SK-N-SH treated with all-trans-retinoic acid at 6 μM for 48 hours (cell line): Measurements from ENCODE around the gene DPEP2.
"Not testable (repeated sequence)": the region's sequence is repeated elsewhere in the genome, so short reads cannot be mapped to it uniquely, and the experiment has no call there.

ENCODE experiments used
- CSDC2 ChIP-seq: fragments of 250-450 bp; sonication (Bioruptor Pico); IDR thresholded peaks from 2 replicates; pipeline ENCODE4 v1.5.0; 2020; ENCODE audit warnings: mild to moderate bottlenecking, moderate library complexity
- CSRNP3 ChIP-seq: fragments of 250-450 bp; sonication (Bioruptor Pico); IDR thresholded peaks from 2 replicates; pipeline ENCODE4 v1.5.1; 2021; ENCODE audit warnings: mild to moderate bottlenecking, moderate library complexity
- GLIS3 ChIP-seq: fragments of 250-450 bp; sonication (Bioruptor Pico); IDR thresholded peaks from 2 replicates; pipeline ENCODE4 v1.5.0; 2020; ENCODE audit warnings: mild to moderate bottlenecking, moderate library complexity
- ISL1 ChIP-seq: fragments of 250-450 bp; sonication (Bioruptor Pico); IDR thresholded peaks from 2 replicates; pipeline ENCODE4 v2.1.2; 2022; ENCODE audit warnings: mild to moderate bottlenecking, moderate library complexity
- OSR1 ChIP-seq: fragments of 250-450 bp; sonication (Bioruptor Pico); IDR thresholded peaks from 2 replicates; pipeline ENCODE4 v1.8.0; 2022; ENCODE audit warnings: moderate library complexity, mild to moderate bottlenecking, inconsistent platforms
- POU6F1 ChIP-seq: fragments of 250-450 bp; sonication (Bioruptor Pico); IDR thresholded peaks from 2 replicates; pipeline ENCODE4 v1.8.0; 2021; ENCODE audit warnings: low read depth, mild to moderate bottlenecking, moderate library complexity, borderline replicate concordance
- RARB ChIP-seq: fragments of 250-450 bp; sonication (Bioruptor Pico); IDR thresholded peaks from 2 replicates; pipeline ENCODE4 v1.8.0; 2021; ENCODE audit warnings: mild to moderate bottlenecking, moderate library complexity
- TOX ChIP-seq: fragments of 250-450 bp; sonication (Bioruptor Pico); IDR thresholded peaks from 2 replicates; pipeline ENCODE4 v1.8.0; 2021; ENCODE audit warnings: mild to moderate bottlenecking, moderate library complexity, borderline replicate concordance
- ZFP3 ChIP-seq: fragments of 250-450 bp; sonication (Bioruptor Pico); IDR thresholded peaks from 2 replicates; pipeline ENCODE4 v1.5.0; 2020; ENCODE audit warnings: mild to moderate bottlenecking, moderate library complexity
- ZFP30 ChIP-seq: fragments of 450-650 bp; formaldehyde crosslinking; IDR thresholded peaks from 2 replicates; pipeline ENCODE4 v1.5.0; 2022; ENCODE audit warnings: mild to moderate bottlenecking, moderate library complexity
- ZNF70 ChIP-seq: fragments of 450-650 bp; formaldehyde crosslinking; IDR thresholded peaks from 2 replicates; pipeline ENCODE4 v1.5.0; 2020; ENCODE audit warnings: mild to moderate bottlenecking, moderate library complexity
- ZNF8 ChIP-seq: fragments of 450-650 bp; formaldehyde crosslinking; IDR thresholded peaks from 2 replicates; pipeline ENCODE4 v1.5.0; 2020; ENCODE audit warnings: mild to moderate bottlenecking, moderate library complexity
- TF ChIP-seq, protein P1 (sequence below): fragments of 250-450 bp; sonication (Bioruptor Pico); IDR thresholded peaks from 2 replicates; pipeline ENCODE4 v1.8.0; 2020; ENCODE audit warnings: mild to moderate bottlenecking, moderate library complexity, borderline replicate concordance
- TF ChIP-seq, protein P2 (sequence below): fragments of 250-450 bp; sonication (Bioruptor Pico); IDR thresholded peaks from 2 replicates; pipeline ENCODE4 v1.5.0; 2020; ENCODE audit warnings: mild to moderate bottlenecking, moderate library complexity

- TF ChIP-seq, protein P1, sequence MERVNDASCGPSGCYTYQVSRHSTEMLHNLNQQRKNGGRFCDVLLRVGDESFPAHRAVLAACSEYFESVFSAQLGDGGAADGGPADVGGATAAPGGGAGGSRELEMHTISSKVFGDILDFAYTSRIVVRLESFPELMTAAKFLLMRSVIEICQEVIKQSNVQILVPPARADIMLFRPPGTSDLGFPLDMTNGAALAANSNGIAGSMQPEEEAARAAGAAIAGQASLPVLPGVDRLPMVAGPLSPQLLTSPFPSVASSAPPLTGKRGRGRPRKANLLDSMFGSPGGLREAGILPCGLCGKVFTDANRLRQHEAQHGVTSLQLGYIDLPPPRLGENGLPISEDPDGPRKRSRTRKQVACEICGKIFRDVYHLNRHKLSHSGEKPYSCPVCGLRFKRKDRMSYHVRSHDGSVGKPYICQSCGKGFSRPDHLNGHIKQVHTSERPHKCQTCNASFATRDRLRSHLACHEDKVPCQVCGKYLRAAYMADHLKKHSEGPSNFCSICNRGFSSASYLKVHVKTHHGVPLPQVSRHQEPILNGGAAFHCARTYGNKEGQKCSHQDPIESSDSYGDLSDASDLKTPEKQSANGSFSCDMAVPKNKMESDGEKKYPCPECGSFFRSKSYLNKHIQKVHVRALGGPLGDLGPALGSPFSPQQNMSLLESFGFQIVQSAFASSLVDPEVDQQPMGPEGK (CRISPR knock-in tag): not testable (repeated sequence)
- TF ChIP-seq ZFP30 (CRISPR knock-in tag); CSDC2 (CRISPR knock-in tag); ZNF70 (CRISPR knock-in tag); CSRNP3 (CRISPR knock-in tag); TOX; RARB; ZFP3 (CRISPR knock-in tag); ISL1 (CRISPR knock-in tag); POU6F1 (CRISPR knock-in tag); GLIS3 (CRISPR knock-in tag); ZNF8 (CRISPR knock-in tag); OSR1 (CRISPR knock-in tag): not testable (repeated sequence)
- TF ChIP-seq, protein P2, sequence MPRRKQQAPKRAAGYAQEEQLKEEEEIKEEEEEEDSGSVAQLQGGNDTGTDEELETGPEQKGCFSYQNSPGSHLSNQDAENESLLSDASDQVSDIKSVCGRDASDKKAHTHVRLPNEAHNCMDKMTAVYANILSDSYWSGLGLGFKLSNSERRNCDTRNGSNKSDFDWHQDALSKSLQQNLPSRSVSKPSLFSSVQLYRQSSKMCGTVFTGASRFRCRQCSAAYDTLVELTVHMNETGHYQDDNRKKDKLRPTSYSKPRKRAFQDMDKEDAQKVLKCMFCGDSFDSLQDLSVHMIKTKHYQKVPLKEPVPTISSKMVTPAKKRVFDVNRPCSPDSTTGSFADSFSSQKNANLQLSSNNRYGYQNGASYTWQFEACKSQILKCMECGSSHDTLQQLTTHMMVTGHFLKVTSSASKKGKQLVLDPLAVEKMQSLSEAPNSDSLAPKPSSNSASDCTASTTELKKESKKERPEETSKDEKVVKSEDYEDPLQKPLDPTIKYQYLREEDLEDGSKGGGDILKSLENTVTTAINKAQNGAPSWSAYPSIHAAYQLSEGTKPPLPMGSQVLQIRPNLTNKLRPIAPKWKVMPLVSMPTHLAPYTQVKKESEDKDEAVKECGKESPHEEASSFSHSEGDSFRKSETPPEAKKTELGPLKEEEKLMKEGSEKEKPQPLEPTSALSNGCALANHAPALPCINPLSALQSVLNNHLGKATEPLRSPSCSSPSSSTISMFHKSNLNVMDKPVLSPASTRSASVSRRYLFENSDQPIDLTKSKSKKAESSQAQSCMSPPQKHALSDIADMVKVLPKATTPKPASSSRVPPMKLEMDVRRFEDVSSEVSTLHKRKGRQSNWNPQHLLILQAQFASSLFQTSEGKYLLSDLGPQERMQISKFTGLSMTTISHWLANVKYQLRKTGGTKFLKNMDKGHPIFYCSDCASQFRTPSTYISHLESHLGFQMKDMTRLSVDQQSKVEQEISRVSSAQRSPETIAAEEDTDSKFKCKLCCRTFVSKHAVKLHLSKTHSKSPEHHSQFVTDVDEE (CRISPR knock-in tag): not testable (repeated sequence)
These were observed 61.6 kb downstream of the DPEP2 start for GRCh38 chr16:67937713-67938112.
